IMR-90 (cell line): ENCODE measurements around the gene CD80. TPM values are rescaled to one million over a fixed set of nuclear protein-coding genes. Genes with fewer than 3 reads are reported as not detected.

Experiments
- ATAC-seq: fragments of 200-7000 bp; cut with Tn5 transposase; 2 replicates; pipeline ENCODE4 v1.9.1; 2020; ENCODE audit warnings: low read depth, mild to moderate bottlenecking, moderate library complexity
- BruUV-seq: library from RNA; stranded (reverse); fragments of 400-500 nt; replicated peaks from 2 replicates; lab custom pipeline; 2021; lab: Mats Ljungman, UMichigan
- CTCF ChIA-PET: fragments of 300-600 bp; formaldehyde crosslinking; extraction: SDS; loops from one replicate; lab custom pipeline; 2021; ENCODE audit warnings: antibody characterized with exemption; lab: Yijun Ruan, JAX
- POLR2A ChIA-PET: fragments of 300-600 bp; sonication (Branson Sonifier 250); formaldehyde crosslinking; loops from one replicate; lab custom pipeline; 2022; ENCODE audit warnings: antibody characterized with exemption; ENCODE audit not compliant: unreplicated experiment; lab: Charles Lee
- DNase-seq: peaks from one replicate; pipeline ENCODE4 v3.0.0; 2013
- H2AFZ ChIP-seq: replicated peaks from 2 replicates; pipeline ENCODE3; 2013; ENCODE audit warnings: low read length, mild to moderate bottlenecking; ENCODE audit not compliant: poor library complexity
- H2AK5ac ChIP-seq: 2 replicates; pipeline ENCODE4 v1.6.1; 2013; ENCODE audit warnings: low read depth, low read length, inconsistent platforms
- H2AK9ac ChIP-seq: replicated peaks from 2 replicates; pipeline ENCODE3; 2013; ENCODE audit warnings: mild to moderate bottlenecking, low read depth, low read length, moderate library complexity; ENCODE audit not compliant: poor library complexity
- H2BK120ac ChIP-seq: 2 replicates; pipeline ENCODE4 v1.6.1; 2013; ENCODE audit warnings: low read depth, low read length, inconsistent platforms
- H2BK15ac ChIP-seq: 3 replicates; pipeline ENCODE4 v1.6.1; 2013; ENCODE audit warnings: low read depth, low read length, inconsistent platforms
- H2BK20ac ChIP-seq: 2 replicates; pipeline ENCODE4 v1.6.1; 2013; ENCODE audit warnings: low read depth, mild to moderate bottlenecking, inconsistent platforms, low read length, moderate library complexity
- H2BK5ac ChIP-seq: 2 replicates; pipeline ENCODE4 v1.6.1; 2013; ENCODE audit warnings: mild to moderate bottlenecking, low read depth, low read length, inconsistent platforms; ENCODE audit not compliant: poor library complexity, severe bottlenecking
- H3K14ac ChIP-seq: replicated peaks from 2 replicates; pipeline ENCODE4 v1.6.1; 2013; ENCODE audit warnings: low read depth, low read length, inconsistent platforms
- H3K18ac ChIP-seq: 2 replicates; pipeline ENCODE4 v1.6.1; 2013; ENCODE audit warnings: low read depth, low read length, control low read depth
- H3K23ac ChIP-seq: 2 replicates; pipeline ENCODE4 v1.6.1; 2013; ENCODE audit warnings: low read depth, low read length, inconsistent platforms
- H3K27ac ChIP-seq: 2 replicates; pipeline ENCODE4 v1.5.1; 2013; ENCODE audit warnings: mild to moderate bottlenecking, control low read depth, low read length; ENCODE audit not compliant: insufficient read depth
- H3K27me3 ChIP-seq: 2 replicates; pipeline ENCODE4 v1.6.1; 2013; ENCODE audit warnings: low read length; ENCODE audit not compliant: control insufficient read depth, insufficient read depth
- H3K36me3 ChIP-seq: 2 replicates; pipeline ENCODE4 v1.6.1; 2013; ENCODE audit warnings: low read length, mixed read lengths; ENCODE audit not compliant: control insufficient read depth, insufficient read depth
- H3K4ac ChIP-seq: 2 replicates; pipeline ENCODE4 v1.6.1; 2013; ENCODE audit warnings: low read depth, low read length, inconsistent platforms
- H3K4me1 ChIP-seq: 2 replicates; pipeline ENCODE4 v1.6.1; 2013; ENCODE audit warnings: low read length, mixed read lengths; ENCODE audit not compliant: control insufficient read depth, insufficient read depth
- H3K4me2 ChIP-seq: 2 replicates; pipeline ENCODE4 v1.6.1; 2013; ENCODE audit warnings: low read depth, mild to moderate bottlenecking, control low read depth, low read length, moderate library complexity
- H3K4me3 ChIP-seq: 2 replicates; pipeline ENCODE4 v1.5.1; 2013; ENCODE audit warnings: low read depth, mild to moderate bottlenecking, control low read depth, low read length, moderate library complexity; ENCODE audit not compliant: insufficient read depth
- H3K56ac ChIP-seq: 2 replicates; pipeline ENCODE4 v1.6.1; 2013; ENCODE audit warnings: low read length, inconsistent platforms; ENCODE audit not compliant: insufficient read depth; ENCODE audit errors: extremely low read depth
- H3K79me1 ChIP-seq, 2 experiments: 2 replicates each; pipeline ENCODE4 v1.6.1; 2013; ENCODE audit warnings: low read length in 2 of 2, inconsistent platforms in 1 of 2, low read depth in 1 of 2
- H3K9ac ChIP-seq: 2 replicates; pipeline ENCODE4 v1.6.1; 2013; ENCODE audit warnings: low read depth, low read length, control low read depth
- H3K9me1 ChIP-seq: 2 replicates; pipeline ENCODE4 v1.6.1; 2013; ENCODE audit warnings: low read length, inconsistent platforms; ENCODE audit not compliant: insufficient read depth
- H3K9me3 ChIP-seq: 2 replicates; pipeline ENCODE4 v1.6.1; 2013; ENCODE audit warnings: low read length; ENCODE audit not compliant: control insufficient read depth, insufficient read depth
- H4K20me1 ChIP-seq: 2 replicates; pipeline ENCODE4 v1.6.1; 2013; ENCODE audit warnings: low read length, inconsistent platforms; ENCODE audit not compliant: insufficient read depth
- H4K5ac ChIP-seq: 2 replicates; pipeline ENCODE4 v1.6.1; 2013; ENCODE audit warnings: mild to moderate bottlenecking, low read depth, low read length, control low read depth
- H4K8ac ChIP-seq, 2 experiments: 2 replicates each; pipeline ENCODE4 v1.6.1; 2013; ENCODE audit warnings: low read depth in 2 of 2, low read length in 2 of 2, control low read depth in 1 of 2, inconsistent platforms in 1 of 2
- H4K91ac ChIP-seq: 2 replicates; pipeline ENCODE4 v1.6.1; 2013; ENCODE audit warnings: low read depth, low read length, inconsistent platforms; ENCODE audit not compliant: insufficient read depth
- CEBPB ChIP-seq: IDR thresholded peaks from 2 replicates; pipeline ENCODE4 v1.6.1; 2012; ENCODE audit warnings: low read depth, low read length, improper control_type of control experiment
- FOS ChIP-seq: fragments of 150-350 bp; IDR thresholded peaks from 2 replicates; pipeline ENCODE4 v1.6.1; 2016; ENCODE audit warnings: low read depth, low read length
- MAFK ChIP-seq: IDR thresholded peaks from 2 replicates; pipeline ENCODE4 v1.6.1; 2012; ENCODE audit warnings: low read depth, low read length, improper control_type of control experiment
- NFE2L2 ChIP-seq: fragments of 150-350 bp; IDR thresholded peaks from 2 replicates; pipeline ENCODE4 v1.6.1; 2016; ENCODE audit warnings: low read depth, mild to moderate bottlenecking, low read length
- POLR2A ChIP-seq: IDR thresholded peaks from 2 replicates; pipeline ENCODE4 v1.6.1; 2012; ENCODE audit warnings: mild to moderate bottlenecking, low read depth, low read length
- RCOR1 ChIP-seq: IDR thresholded peaks from 2 replicates; pipeline ENCODE4 v1.6.1; 2012; ENCODE audit warnings: mild to moderate bottlenecking, low read length, improper control_type of control experiment; ENCODE audit not compliant: insufficient replicate concordance
- RFX5 ChIP-seq: IDR thresholded peaks from 2 replicates; pipeline ENCODE4 v1.8.0; 2012; ENCODE audit warnings: low read depth, mild to moderate bottlenecking, low read length, moderate library complexity
- SMC3 ChIP-seq: fragments of 150-350 bp; IDR thresholded peaks from 2 replicates; pipeline ENCODE4 v1.6.1; 2016; ENCODE audit warnings: low read depth, mild to moderate bottlenecking, antibody characterized with exemption, low read length, moderate library complexity
- WGBS, 2 experiments: methylation state at CpG; one replicate each; pipeline versions ENCODE4 v1.1.5 to v1.1.7; 2013; ENCODE audit warnings: missing lambda C conversion rate in 2 of 2; ENCODE audit not compliant: insufficient read length in 1 of 2; ENCODE audit errors: extremely low coverage in 2 of 2; 5-methylcytosine and 5-hydroxymethylcytosine counted together
- dilution Hi-C: fragments of 300-500 bp; cut with HindIII; formaldehyde crosslinking; loops from one replicate; pipeline ENCODE4 v1.14.3; 2018; ENCODE audit warnings: low sequenced_read_pairs; ENCODE audit not compliant: unreplicated experiment
- in situ Hi-C: fragments of 300-500 bp; cut with MboI; formaldehyde crosslinking; loops from 3 replicates; pipeline ENCODE4 v1.14.3; 2019; ENCODE audit warnings: low sequenced_read_pairs, inconsistent platforms, mixed read lengths
- intact Hi-C: fragments of 100-400 bp; cut with micrococcal nuclease; formaldehyde crosslinking; loops from 2 replicates; pipeline ENCODE4 v1.10.0; 2022
- polyA plus RNA-seq, 3 experiments: library from polyadenylated mRNA; depleted of rRNA; stranded (reverse); fragments of >200 nt; gene quantifications; 2 replicates each; pipeline ENCODE4 v1.2.3, GENCODE V29; 2012; ENCODE audit warnings: low replicate concordance in 1 of 3
- total RNA-seq: library from RNA; depleted of rRNA; stranded (reverse); fragments of >200 nt; gene quantifications from 2 replicates; pipeline ENCODE4 v1.2.3, GENCODE V29; 2012
- TF ChIP-seq, protein P1 (sequence below): fragments of 150-350 bp; IDR thresholded peaks from 2 replicates; pipeline ENCODE4 v1.6.1; 2017; ENCODE audit warnings: mild to moderate bottlenecking, antibody characterized with exemption, low read length, low read depth
- TF ChIP-seq, protein P2 (sequence below): fragments of 150-350 bp; IDR thresholded peaks from 2 replicates; pipeline ENCODE4 v1.6.1; 2016; ENCODE audit warnings: low read depth, mild to moderate bottlenecking, low read length, moderate library complexity, borderline replicate concordance

The CD80 gene
- total and polyA plus RNA-seq, 2 of the 4 experiments (the other 2 are of a cell fraction): not detected

DNA sequence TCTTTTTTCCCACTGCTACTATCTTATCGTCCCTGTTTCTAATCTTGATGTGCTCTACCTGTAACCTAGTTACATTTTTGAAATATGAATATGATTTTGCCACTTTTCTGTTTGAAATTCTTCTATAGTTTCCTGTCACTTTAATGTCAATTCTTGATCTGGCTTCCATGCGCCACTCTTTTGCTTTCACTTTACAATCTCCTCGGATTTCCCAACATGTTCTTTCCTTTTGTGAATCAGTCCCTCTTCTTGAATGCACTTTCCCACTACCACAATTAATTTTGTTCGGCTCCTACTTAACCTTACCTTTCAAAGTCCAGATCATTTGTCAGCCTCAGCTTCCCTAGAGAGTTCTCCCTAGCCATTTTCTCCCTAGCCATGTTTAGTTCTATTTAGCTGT, 52.8 kb downstream of the CD80 start:
- Histone ChIP-seq H3K4me3 (no peak overlapping the region), H3K9me1 (0 out of 2 replicates have a peak, but pooled peaks cover 3% of the 10 kb centered on the region), H4K91ac (no peak overlapping the region), H3K14ac (no peak overlapping the region), H3K9me3 (no peaks in the 10 kb centered on the region), H2AK9ac (no peak overlapping the region), H2BK20ac (no peak overlapping the region), H3K18ac (no peak overlapping the region), H2AFZ (no peak overlapping the region), H4K5ac (no peak overlapping the region), H3K36me3 (peaks cover 20% of the 10 kb centered on the region), H3K27me3 (no peaks in the 10 kb centered on the region), H4K8ac (no peak overlapping the region), H3K79me1 (peaks cover 11 to 13% of the 10 kb centered on the region in 2 experiments), H3K4me2 (no peak overlapping the region), H3K23ac (no peak overlapping the region), H3K4me1 (no peaks in the 10 kb centered on the region), H3K56ac (no peak overlapping the region), H2AK5ac (no peak overlapping the region), H3K27ac (no peak overlapping the region), H2BK120ac (no peak overlapping the region), H3K4ac (no peak overlapping the region), H2BK15ac (no peak overlapping the region), H4K20me1 (no peaks in the 10 kb centered on the region), H3K9ac (no peak overlapping the region), H2BK5ac (no peak overlapping the region)
- POLR2A ChIA-PET: no interaction called here
- intact Hi-C loops: no loop called here
- no peak for ATAC-seq
- no peak for DNase-seq
- dilution Hi-C loops: no loop called here
- no peak for TF ChIP-seq CEBPB
- TF ChIP-seq NFE2L2: no peak
- no peak for TF ChIP-seq MAFK
- no peak for TF ChIP-seq RCOR1
- TF ChIP-seq POLR2A: no peak
- TF ChIP-seq, protein P1, sequence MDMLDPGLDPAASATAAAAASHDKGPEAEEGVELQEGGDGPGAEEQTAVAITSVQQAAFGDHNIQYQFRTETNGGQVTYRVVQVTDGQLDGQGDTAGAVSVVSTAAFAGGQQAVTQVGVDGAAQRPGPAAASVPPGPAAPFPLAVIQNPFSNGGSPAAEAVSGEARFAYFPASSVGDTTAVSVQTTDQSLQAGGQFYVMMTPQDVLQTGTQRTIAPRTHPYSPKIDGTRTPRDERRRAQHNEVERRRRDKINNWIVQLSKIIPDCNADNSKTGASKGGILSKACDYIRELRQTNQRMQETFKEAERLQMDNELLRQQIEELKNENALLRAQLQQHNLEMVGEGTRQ: no peak
- no peak for TF ChIP-seq RFX5
- TF ChIP-seq SMC3: no peak
- TF ChIP-seq, protein P2, sequence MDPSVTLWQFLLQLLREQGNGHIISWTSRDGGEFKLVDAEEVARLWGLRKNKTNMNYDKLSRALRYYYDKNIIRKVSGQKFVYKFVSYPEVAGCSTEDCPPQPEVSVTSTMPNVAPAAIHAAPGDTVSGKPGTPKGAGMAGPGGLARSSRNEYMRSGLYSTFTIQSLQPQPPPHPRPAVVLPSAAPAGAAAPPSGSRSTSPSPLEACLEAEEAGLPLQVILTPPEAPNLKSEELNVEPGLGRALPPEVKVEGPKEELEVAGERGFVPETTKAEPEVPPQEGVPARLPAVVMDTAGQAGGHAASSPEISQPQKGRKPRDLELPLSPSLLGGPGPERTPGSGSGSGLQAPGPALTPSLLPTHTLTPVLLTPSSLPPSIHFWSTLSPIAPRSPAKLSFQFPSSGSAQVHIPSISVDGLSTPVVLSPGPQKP: no peak
- TF ChIP-seq FOS: no peak
- in situ Hi-C loops: loop anchor here (25.0 kb wide), 1 partner anchor 181 kb away; the partner anchor contains the start of gene COX17
- CTCF ChIA-PET: no interaction called here
- no TSS peak for BruUV-seq
- 100% methylated on average over 2 of the region's 4 CpGs; no CpG with 5 or more reads in 1 of the 2 experiments for WGBS, 2 experiments
